Measurements from ENCODE around the gene TERT. TPM values are rescaled to one million over a fixed set of nuclear protein-coding genes. Genes with fewer than 3 reads are reported as not detected.

The TERT gene
- total and polyA plus RNA-seq, 2 of the 8 experiments (the other 6 are each of a cell fraction or from before 2014, with no cell fraction given): 13.1 to 23.1 TPM

DNA sequence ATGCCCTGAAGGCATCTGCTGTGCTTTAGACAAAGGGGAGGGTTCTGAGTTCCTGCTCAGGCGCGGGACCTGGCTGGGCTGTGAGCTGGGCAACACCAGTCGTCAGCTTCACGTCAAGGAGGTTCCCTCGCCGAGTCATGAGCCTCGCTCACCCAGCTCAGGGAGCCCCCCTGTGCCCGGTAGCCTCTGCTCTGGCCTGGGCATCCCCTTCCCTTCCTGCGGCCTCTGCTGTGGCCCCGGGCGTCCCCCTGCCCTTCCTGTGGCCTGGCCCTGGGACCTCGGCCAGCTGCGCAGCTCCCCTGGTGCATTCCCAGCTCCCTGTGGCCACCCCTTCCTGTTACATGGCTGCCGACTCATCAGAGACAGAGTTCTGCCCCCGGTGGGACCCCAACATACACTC, 29.8 kb downstream of the TERT start:
- no peak overlapping the region for H2AFZ ChIP-seq (ENCODE audit: low read length)
- H4K8ac ChIP-seq (ENCODE audit: extremely low read depth, insufficient read depth, low read length): no peak overlapping the region
- H3K23ac ChIP-seq (ENCODE audit: insufficient read length): no peak overlapping the region
- H3K9ac ChIP-seq (replicated peaks in 1 of 4; ENCODE audit: extremely low read depth in 1 of 4, low read depth in 3 of 4, low read length in 3 of 4): no peak overlapping the region
- no peak overlapping the region for H4K5ac ChIP-seq (ENCODE audit: insufficient read length, low read depth, low read length)
- H3K4me1 ChIP-seq (replicated peaks in 1 of 4; ENCODE audit: control insufficient read depth in 3 of 4, insufficient read depth in 4 of 4, low read length in 3 of 4): no peaks in the 10 kb centered on the region
- no peak overlapping the region for H2AK5ac ChIP-seq (ENCODE audit: low read depth, low read length)
- no peak overlapping the region for H3K4me3 ChIP-seq (ENCODE audit: extremely low read depth in 1 of 4, insufficient read depth in 2 of 4, low read depth in 3 of 4, low read length in 4 of 4)
- CTCF ChIA-PET (ENCODE audit: partially characterized antibody): interaction anchor here (0.6 kb wide), 1 partner anchor 403 kb away, joined by 3 read pairs; no protein-coding TSS in a partner anchor
- H2BK12ac ChIP-seq (ENCODE audit: low read depth, low read length): no peak overlapping the region
- no peak overlapping the region for H3K4ac ChIP-seq (replicated peaks; ENCODE audit: insufficient read length, low read depth, low read length)
- H3K18ac ChIP-seq (ENCODE audit: extremely low read depth, low read length): no peak overlapping the region
- FAIRE-seq (no peak), DNase-seq (ENCODE audit: low read depth in 1 of 2, low spot score in 2 of 2) (no peak)
- H3K27ac ChIP-seq (ENCODE audit: low read depth, low read length): no peak overlapping the region
- no peaks in the 10 kb centered on the region for H3K79me2 ChIP-seq (ENCODE audit: control insufficient read depth in 1 of 2, insufficient read depth in 2 of 2, low read length in 2 of 2)
- H2BK5ac ChIP-seq (ENCODE audit: low read depth, low read length): no peak overlapping the region
- peaks cover 27 to 53% of the 10 kb centered on the region in 2 experiments for H3K9me3 ChIP-seq (ENCODE audit: insufficient read depth in 2 of 2, low read depth in 1 of 2, low read length in 1 of 2)
- no peaks in the 10 kb centered on the region for H3K79me1 ChIP-seq (ENCODE audit: low read depth, low read length)
- POLR2A ChIA-PET (ENCODE audit: partially characterized antibody): no interaction called here
- peaks cover 2 to 62% (median 14%) of the 10 kb centered on the region in 4 experiments; a peak in 6 of 8 replicates for H3K36me3 ChIP-seq (ENCODE audit: control insufficient read depth in 2 of 4, insufficient read depth in 4 of 4, low read length in 3 of 4)
- H3K56ac ChIP-seq (replicated peaks; ENCODE audit: insufficient read length, low read depth, low read length): no peak overlapping the region
- WGBS, 2 experiments (ENCODE audit: extremely low coverage in 1 of 2, insufficient coverage in 1 of 2, insufficient read length in 1 of 2, insufficient replicate concordance in 2 of 2, low coverage in 1 of 2, low lambda C conversion rate in 2 of 2, missing lambda C conversion rate in 1 of 2): 86% methylated on average over 8 of the region's 15 CpGs; no CpG with 5 or more reads in 1 of the 2 experiments
- no peak overlapping the region for H2BK120ac ChIP-seq (replicated peaks; ENCODE audit: low read depth, low read length)
- H4K20me1 ChIP-seq (replicated peaks in 1 of 2; ENCODE audit: control insufficient read depth in 1 of 2, insufficient read depth in 2 of 2, low read length in 2 of 2): peaks cover 0 to 3% of the 10 kb centered on the region in 2 experiments
- no peak overlapping the region for H4K91ac ChIP-seq (replicated peaks; ENCODE audit: insufficient read length, low read length)
- no peaks in the 10 kb centered on the region for H3K27me3 ChIP-seq (replicated peaks in 1 of 4; ENCODE audit: control insufficient read depth in 3 of 4, extremely low read depth in 1 of 4, insufficient read depth in 3 of 4, low read length in 3 of 4)
- H3K14ac ChIP-seq (ENCODE audit: insufficient read length): no peak overlapping the region
- H2BK15ac ChIP-seq (ENCODE audit: low read length): no peak overlapping the region
- H2BK20ac ChIP-seq (ENCODE audit: low read length): no peak overlapping the region
- H3K4me2 ChIP-seq (ENCODE audit: insufficient read depth in 1 of 2, low read depth in 2 of 2, low read length in 2 of 2): no peak overlapping the region
- no peak for TF ChIP-seq POLR2A (IDR thresholded peaks at IDR 0.05; ENCODE audit: control extremely low read depth in 1 of 2, low read depth in 2 of 2, low read length in 2 of 2)
- TF ChIP-seq CEBPB (IDR thresholded peaks at IDR 0.05; ENCODE audit: low read depth, low read length): no peak
- TF ChIP-seq SIX5 (IDR thresholded peaks at IDR 0.05; ENCODE audit: low read depth, low read length): no peak
- TF ChIP-seq BRCA1 (IDR thresholded peaks at IDR 0.05; ENCODE audit: low read depth, low read length): no peak
- TF ChIP-seq CBX5 (IDR thresholded peaks at IDR 0.05; ENCODE audit: low read depth, low read length): no peak
- H3K23me2 ChIP-seq (ENCODE audit: low read depth, low read length): no peaks in the 10 kb centered on the region
